Transverse colon (tissue), 4 donors: Measurements from ENCODE around the gene PTPN4. TPM values are rescaled to one million over a fixed set of nuclear protein-coding genes. Genes with fewer than 3 reads are reported as not detected.

ENCODE experiments used
- DNase-seq: peaks from one replicate; pipeline ENCODE4 v3.0.0-alpha.2; 2019
- H3K27ac ChIP-seq, 4 donors: fragments of 200-600 bp; sonication (generic); 2 replicates each; pipeline ENCODE4 v1.5.1; 2016 to 2018; ENCODE audit warnings: inconsistent platforms in 4 of 4
- H3K27me3 ChIP-seq: fragments of 200-600 bp; sonication (generic); 2 replicates; pipeline ENCODE4 v1.5.1; 2017; ENCODE audit warnings: inconsistent platforms
- H3K36me3 ChIP-seq, 4 donors: fragments of 200-600 bp; sonication (generic); 2 replicates each; pipeline ENCODE4 v1.5.1; 2017 to 2019; ENCODE audit warnings: inconsistent platforms in 4 of 4
- H3K4me1 ChIP-seq, 4 donors: fragments of 200-600 bp; sonication (generic); 2 replicates each; pipeline ENCODE4 v1.5.1; 2017 to 2020; ENCODE audit warnings: inconsistent platforms in 4 of 4
- H3K4me3 ChIP-seq, 4 donors: fragments of 200-600 bp; sonication (generic); 1 replicate in 1 of 4; 2 replicates in 3 of 4; pipeline versions ENCODE4 v1.5.1 to v1.6.1; 2017 to 2019; ENCODE audit warnings: inconsistent platforms in 4 of 4
- H3K9me3 ChIP-seq, 2 donors: fragments of 200-600 bp; sonication (generic); 2 replicates each; pipeline ENCODE4 v1.5.1; 2017 to 2019; ENCODE audit warnings: inconsistent platforms in 2 of 2
- EP300 ChIP-seq: sonication (generic); formaldehyde crosslinking; IDR thresholded peaks from one replicate; pipeline ENCODE4 v1.6.1; 2017; ENCODE audit warnings: antibody characterized with exemption, low read depth
- POLR2A ChIP-seq: fragments of 450-650 bp; IDR thresholded peaks from one replicate; pipeline ENCODE4 v1.6.1; 2016; ENCODE audit warnings: antibody characterized with exemption, mild to moderate bottlenecking, moderate library complexity
- POLR2AphosphoS5 ChIP-seq, 3 donors: sonication (generic); formaldehyde crosslinking; IDR thresholded peaks; one replicate each; pipeline ENCODE4 v1.6.1; 2016; ENCODE audit warnings: antibody characterized with exemption in 3 of 3
- WGBS, 2 donors: methylation state at CpG; one replicate each; pipeline ENCODE4 v1.1.5; 2018; ENCODE audit warnings: low coverage in 1 of 2; 5-methylcytosine and 5-hydroxymethylcytosine counted together
- in situ Hi-C, 4 donors: fragments of 200-750 bp; cut with MboI; loops; one replicate each; pipeline versions ENCODE4 v1.15.0 to v1.15.1; 2017; ENCODE audit warnings: low sequenced_read_pairs in 3 of 4, low pct_ligation_motif_present in 1 of 4, low pct_unique_long_range_greater_than_20kb in 1 of 4
- intact Hi-C: fragments of 100-400 bp; cut with DNase I; formaldehyde crosslinking; loops from one replicate; pipeline ENCODE4 v1.15.1; 2023; ENCODE audit warnings: low total_unique reads
- total RNA-seq, 4 donors: library from RNA; depleted of rRNA; stranded (reverse); fragments of >200 nt; gene quantifications; one replicate each; pipeline ENCODE4 v1.1.0, GENCODE V29; 2016
- TF ChIP-seq, protein P1 (sequence below), 5 experiments: fragments of 200-600 bp in 3 of 5; fragments of 450-650 bp in 2 of 5; sonication (generic) in 3 of 5; IDR thresholded peaks; 1 replicate in 2 of 5; 2 replicates in 3 of 5; pipeline ENCODE4 v1.5.1; 2016 to 2017; ENCODE audit warnings: antibody characterized with exemption in 5 of 5, inconsistent platforms in 3 of 5, mild to moderate bottlenecking in 2 of 5, moderate library complexity in 1 of 5

PTPN4 gene
- total RNA-seq, 4 donors from 2014 or later: 18.7 to 46.6 (median 25.8) TPM

DNA sequence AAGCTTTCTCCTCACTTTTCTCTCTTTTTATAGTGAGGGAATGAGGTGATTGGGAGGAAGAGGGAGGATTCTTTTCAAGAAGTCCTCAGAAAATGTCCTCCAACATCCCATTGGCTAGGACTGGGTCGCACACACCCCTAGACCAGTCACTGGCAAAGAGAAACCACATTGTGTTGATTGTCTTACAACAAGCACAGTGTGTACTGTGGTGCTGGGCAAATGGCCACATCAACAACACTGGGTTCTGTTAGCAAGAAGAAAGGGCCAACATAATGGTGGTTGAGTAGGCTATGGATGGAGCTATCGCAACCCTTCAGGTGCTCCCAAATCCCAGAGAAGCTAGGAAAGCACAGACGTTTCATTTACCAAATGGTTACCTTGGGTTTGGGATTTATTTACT, 18.7 kb upstream of the PTPN4 start:
- Histone ChIP-seq H3K27me3 (no peaks in the 10 kb centered on the region), H3K4me3 (no peak overlapping the region), H3K27ac (no peak overlapping the region), H3K9me3 (no peaks in the 10 kb centered on the region), H3K4me1 (no peaks in the 10 kb centered on the region), H3K36me3 (no peaks in the 10 kb centered on the region)
- no peak for TF ChIP-seq POLR2A
- no peak for TF ChIP-seq POLR2AphosphoS5 (IDR thresholded peaks at IDR 0.05)
- 86 to 96% methylated on average over 3 of the region's 3 CpGs for WGBS, 2 donors
- DNase-seq: no peak
- in situ Hi-C loops (loop anchor here in 3 of 4 donors (10.0 to 25.0 kb wide), 2 partner anchors 421 to 434 kb away; no protein-coding TSS in a partner anchor), intact Hi-C loops (no loop called here)

DNA sequence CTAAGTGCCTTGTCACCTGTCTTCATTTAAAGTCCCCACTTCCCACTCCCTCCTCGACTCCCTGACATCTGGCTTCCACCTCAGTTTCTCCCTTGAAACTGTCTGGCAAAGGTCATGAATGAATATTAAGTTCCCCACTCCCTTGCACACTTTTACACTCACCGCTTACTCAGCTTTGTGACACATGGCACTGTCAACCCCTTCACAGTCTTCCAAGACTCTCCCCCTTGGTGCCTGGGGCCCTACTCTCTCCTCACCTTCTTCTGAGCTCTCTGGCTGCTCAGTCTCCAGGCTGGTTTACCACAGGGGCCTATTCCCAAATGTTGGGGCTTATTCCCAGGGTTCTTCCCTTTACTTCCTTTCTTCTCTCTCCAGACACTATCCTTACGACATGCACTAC, 17.9 kb upstream of the PTPN4 start:
- Histone ChIP-seq H3K27me3 (no peaks in the 10 kb centered on the region), H3K9me3 (no peaks in the 10 kb centered on the region), H3K27ac (no peak overlapping the region), H3K36me3 (no peaks in the 10 kb centered on the region), H3K4me1 (no peaks in the 10 kb centered on the region), H3K4me3 (no peak overlapping the region)
- 83 to 88% methylated on average over 1 to 3 of the region's 3 CpGs for WGBS, 2 donors
- in situ Hi-C loops: loop anchor here in 3 of 4 donors (10.0 to 25.0 kb wide), 2 partner anchors 420 to 433 kb away; no protein-coding TSS in a partner anchor
- TF ChIP-seq POLR2A: no peak
- TF ChIP-seq, protein P1, sequence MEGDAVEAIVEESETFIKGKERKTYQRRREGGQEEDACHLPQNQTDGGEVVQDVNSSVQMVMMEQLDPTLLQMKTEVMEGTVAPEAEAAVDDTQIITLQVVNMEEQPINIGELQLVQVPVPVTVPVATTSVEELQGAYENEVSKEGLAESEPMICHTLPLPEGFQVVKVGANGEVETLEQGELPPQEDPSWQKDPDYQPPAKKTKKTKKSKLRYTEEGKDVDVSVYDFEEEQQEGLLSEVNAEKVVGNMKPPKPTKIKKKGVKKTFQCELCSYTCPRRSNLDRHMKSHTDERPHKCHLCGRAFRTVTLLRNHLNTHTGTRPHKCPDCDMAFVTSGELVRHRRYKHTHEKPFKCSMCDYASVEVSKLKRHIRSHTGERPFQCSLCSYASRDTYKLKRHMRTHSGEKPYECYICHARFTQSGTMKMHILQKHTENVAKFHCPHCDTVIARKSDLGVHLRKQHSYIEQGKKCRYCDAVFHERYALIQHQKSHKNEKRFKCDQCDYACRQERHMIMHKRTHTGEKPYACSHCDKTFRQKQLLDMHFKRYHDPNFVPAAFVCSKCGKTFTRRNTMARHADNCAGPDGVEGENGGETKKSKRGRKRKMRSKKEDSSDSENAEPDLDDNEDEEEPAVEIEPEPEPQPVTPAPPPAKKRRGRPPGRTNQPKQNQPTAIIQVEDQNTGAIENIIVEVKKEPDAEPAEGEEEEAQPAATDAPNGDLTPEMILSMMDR (IDR thresholded peaks at IDR 0.05): no peak
- no peak for TF ChIP-seq POLR2AphosphoS5 (IDR thresholded peaks at IDR 0.05)
- TF ChIP-seq EP300: no peak
- DNase-seq: no peak
- intact Hi-C loops: no loop called here

DNA sequence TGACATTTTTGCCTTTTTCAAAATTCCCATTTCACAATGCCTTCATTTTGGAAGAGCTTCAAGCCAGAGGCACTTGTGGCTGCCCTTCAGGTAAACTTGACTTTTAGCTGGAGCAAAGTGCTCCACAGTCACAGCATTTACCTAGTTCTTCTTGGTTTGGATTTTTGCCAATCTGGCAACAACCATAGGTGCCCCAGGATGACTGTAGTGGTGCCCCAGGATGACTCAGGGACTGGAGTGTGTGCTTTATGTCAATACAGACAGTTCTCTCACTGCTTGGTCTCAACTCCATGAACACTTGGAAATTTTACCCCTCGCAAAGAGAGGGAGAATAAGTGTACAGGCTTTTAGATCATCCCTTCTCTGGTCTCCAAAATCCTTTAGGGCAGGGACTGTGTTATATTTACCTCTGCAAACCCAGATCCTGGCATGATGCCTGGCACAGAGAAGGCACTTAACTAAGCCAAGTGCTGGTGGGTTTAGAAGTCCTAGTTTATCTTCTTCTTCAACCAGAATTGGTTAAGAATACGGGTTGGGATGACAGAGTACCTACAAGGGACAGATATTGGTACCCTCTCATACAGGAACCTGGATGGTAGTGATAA, 15.3 kb upstream of the PTPN4 start:
- TF ChIP-seq POLR2AphosphoS5 (IDR thresholded peaks at IDR 0.05): peak in 2 of 3 donors; percentile 21 to 51
- TF ChIP-seq, protein P1 (IDR thresholded peaks at IDR 0.05): no peak
- Histone ChIP-seq H3K27ac (no peak overlapping the region), H3K27me3 (no peaks in the 10 kb centered on the region), H3K36me3 (no peaks in the 10 kb centered on the region), H3K9me3 (no peaks in the 10 kb centered on the region), H3K4me1 (no peaks in the 10 kb centered on the region), H3K4me3 (no peak overlapping the region)
- 58 to 66% methylated on average over 2 of the region's 2 CpGs for WGBS, 2 donors
- in situ Hi-C loops (loop anchor here in 3 of 4 donors (10.0 to 25.0 kb wide), 2 partner anchors 418 to 430 kb away; no protein-coding TSS in a partner anchor), intact Hi-C loops (no loop called here)
- DNase-seq: no peak

DNA sequence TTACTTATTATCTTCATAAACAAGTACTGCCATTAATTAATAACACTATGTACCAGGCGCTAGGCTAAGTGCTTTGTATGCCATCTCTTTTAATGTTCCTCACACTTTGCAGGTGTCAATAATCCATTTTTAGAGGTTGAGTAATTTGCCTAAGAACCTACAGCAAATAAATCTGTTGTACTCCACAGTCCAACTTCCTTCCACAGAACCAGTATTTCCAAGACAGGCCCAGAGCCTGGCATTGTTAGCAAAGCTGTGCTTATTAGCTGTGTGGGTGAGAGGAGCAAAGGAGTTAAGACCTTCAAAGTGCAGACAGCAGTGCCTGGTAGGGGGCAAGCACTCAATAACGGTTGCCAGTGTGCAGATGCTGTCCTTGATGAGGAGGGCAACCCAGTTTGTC, 14.2 kb upstream of the PTPN4 start:
- in situ Hi-C loops: loop anchor here in 3 of 4 donors (10.0 to 25.0 kb wide), 2 partner anchors 417 to 429 kb away; no protein-coding TSS in a partner anchor
- TF ChIP-seq EP300 (no peak), POLR2A (no peak), POLR2AphosphoS5 (IDR thresholded peaks at IDR 0.05) (no peak)
- TF ChIP-seq, protein P1 (IDR thresholded peaks at IDR 0.05): no peak
- no peaks in the 10 kb centered on the region for H3K27me3 ChIP-seq
- intact Hi-C loops: no loop called here
- no peak overlapping the region for H3K27ac ChIP-seq
- H3K9me3 ChIP-seq: no peaks in the 10 kb centered on the region
- H3K4me3 ChIP-seq: no peak overlapping the region
- no peak for DNase-seq
- H3K36me3 ChIP-seq: no peaks in the 10 kb centered on the region
- no peaks in the 10 kb centered on the region for H3K4me1 ChIP-seq
- WGBS, 2 donors: 79 to 100% methylated on average over 1 to 2 of the region's 2 CpGs
